Keratinocyte (primary cell): ENCODE data around the gene PRR33. TPM values are rescaled to one million over a fixed set of nuclear protein-coding genes. Genes with fewer than 3 reads are reported as not detected.

Source experiments
- DNase-seq: peaks from one replicate; pipeline ENCODE4 v3.0.0-alpha.2; 2011; ENCODE audit warnings: low read depth, missing footprints, low spot score
- FAIRE-seq: peaks from 2 replicates; lab custom pipeline; 2011; peaks lifted over from hg19 to GRCh38; lab: Jason Lieb, UNC
- H2AFZ ChIP-seq: 2 replicates; pipeline ENCODE4 v1.6.0; 2012; ENCODE audit warnings: low read length, control low read depth, inconsistent platforms; ENCODE audit not compliant: control insufficient read depth
- H3K27ac ChIP-seq: 2 replicates; pipeline ENCODE4 v1.5.1; 2011; ENCODE audit warnings: low read length; ENCODE audit not compliant: control insufficient read depth, insufficient read depth
- H3K27me3 ChIP-seq: 3 replicates; pipeline ENCODE4 v1.6.0; 2011; ENCODE audit warnings: low read length; ENCODE audit not compliant: control insufficient read depth, insufficient read depth; ENCODE audit errors: extremely low read depth
- H3K36me3 ChIP-seq, 2 experiments: 2 replicates in 1 of 2; 3 replicates in 1 of 2; pipeline ENCODE4 v1.5.1; 2011; ENCODE audit warnings: low read length in 2 of 2, mild to moderate bottlenecking in 1 of 2; ENCODE audit not compliant: control insufficient read depth in 2 of 2, insufficient read depth in 2 of 2; ENCODE audit errors: extremely low read depth in 1 of 2
- H3K4me1 ChIP-seq: 3 replicates; pipeline ENCODE4 v1.5.1; 2011; ENCODE audit warnings: low read length; ENCODE audit not compliant: control insufficient read depth, insufficient read depth; ENCODE audit errors: extremely low read depth
- H3K4me2 ChIP-seq: 3 replicates; pipeline ENCODE4 v1.6.0; 2011; ENCODE audit warnings: low read depth, low read length; ENCODE audit not compliant: control insufficient read depth, insufficient read depth; ENCODE audit errors: extremely low read depth
- H3K4me3 ChIP-seq, 3 experiments: fragments of 200-600 bp in 1 of 3; sonication (generic) in 1 of 3; 2 replicates in 2 of 3; 3 replicates in 1 of 3; pipeline ENCODE4 v1.5.1; 2011 to 2016; ENCODE audit warnings: low read length in 3 of 3, mild to moderate bottlenecking in 3 of 3, control low read depth in 2 of 3, inconsistent platforms in 1 of 3, low read depth in 1 of 3, mixed read lengths in 1 of 3, mixed run types in 1 of 3, moderate library complexity in 1 of 3; ENCODE audit not compliant: control insufficient read depth in 2 of 3, insufficient read depth in 2 of 3; ENCODE audit errors: extremely low read depth in 1 of 3
- H3K79me2 ChIP-seq: 2 replicates; pipeline ENCODE4 v1.6.0; 2012; ENCODE audit warnings: low read length; ENCODE audit not compliant: control insufficient read depth, insufficient read depth
- H3K9ac ChIP-seq: 3 replicates; pipeline ENCODE4 v1.6.0; 2011; ENCODE audit warnings: low read length; ENCODE audit not compliant: control insufficient read depth, insufficient read depth; ENCODE audit errors: extremely low read depth
- H3K9me1 ChIP-seq: 3 replicates; pipeline ENCODE4 v1.6.0; 2011; ENCODE audit warnings: low read length; ENCODE audit not compliant: control insufficient read depth, insufficient read depth; ENCODE audit errors: extremely low read depth
- H3K9me3 ChIP-seq: 2 replicates; pipeline ENCODE4 v1.5.1; 2012; ENCODE audit warnings: low read depth, low read length; ENCODE audit not compliant: control insufficient read depth
- H4K20me1 ChIP-seq: 3 replicates; pipeline ENCODE4 v1.6.0; 2011; ENCODE audit warnings: low read length; ENCODE audit not compliant: control insufficient read depth, insufficient read depth; ENCODE audit errors: extremely low read depth
- EZH2 ChIP-seq: IDR thresholded peaks from one replicate; pipeline ENCODE4 v1.6.1; 2012; ENCODE audit warnings: inconsistent platforms, mild to moderate bottlenecking, low read length, moderate library complexity
- dilution Hi-C: fragments of 300-500 bp; cut with MboI; formaldehyde crosslinking; loops from one replicate; pipeline ENCODE4 v1.7.0; 2020; ENCODE audit warnings: low sequenced_read_pairs; ENCODE audit not compliant: extremely low pct_ligation_motif_present
- polyA plus RNA-seq, 5 experiments: library from polyadenylated mRNA; depleted of rRNA in 3 of 5; stranded (reverse) in 3 of 5; stranded (forward) in 1 of 5; unstranded in 1 of 5; fragments of >200 nt; gene quantifications; 1 replicate in 1 of 5; 2 replicates in 3 of 5; 3 replicates in 1 of 5; pipeline versions ENCODE4 v1.2.1 to v1.2.3, GENCODE V29; 2011 to 2012; ENCODE audit warnings: missing spikeins in 2 of 5, low read depth in 1 of 5, low replicate concordance in 1 of 5
- TF ChIP-seq, protein P1 (sequence below), 3 experiments: IDR thresholded peaks in 1 of 3; conservative IDR thresholded peaks in 1 of 3; optimal IDR thresholded peaks in 1 of 3; 2 replicates in 2 of 3; 3 replicates in 1 of 3; pipeline versions ENCODE3 to v1.5.1; 2011; ENCODE audit warnings: low read length in 3 of 3, mild to moderate bottlenecking in 3 of 3, moderate library complexity in 2 of 3, control low read depth in 1 of 3, inconsistent platforms in 1 of 3; ENCODE audit not compliant: insufficient read depth in 2 of 3; ENCODE audit errors: extremely low read depth in 1 of 3

Gene PRR33
- polyA plus RNA-seq, 1 donor (not counting 4 experiments of a cell fraction or from before 2014, with no cell fraction given), result not detected

DNA sequence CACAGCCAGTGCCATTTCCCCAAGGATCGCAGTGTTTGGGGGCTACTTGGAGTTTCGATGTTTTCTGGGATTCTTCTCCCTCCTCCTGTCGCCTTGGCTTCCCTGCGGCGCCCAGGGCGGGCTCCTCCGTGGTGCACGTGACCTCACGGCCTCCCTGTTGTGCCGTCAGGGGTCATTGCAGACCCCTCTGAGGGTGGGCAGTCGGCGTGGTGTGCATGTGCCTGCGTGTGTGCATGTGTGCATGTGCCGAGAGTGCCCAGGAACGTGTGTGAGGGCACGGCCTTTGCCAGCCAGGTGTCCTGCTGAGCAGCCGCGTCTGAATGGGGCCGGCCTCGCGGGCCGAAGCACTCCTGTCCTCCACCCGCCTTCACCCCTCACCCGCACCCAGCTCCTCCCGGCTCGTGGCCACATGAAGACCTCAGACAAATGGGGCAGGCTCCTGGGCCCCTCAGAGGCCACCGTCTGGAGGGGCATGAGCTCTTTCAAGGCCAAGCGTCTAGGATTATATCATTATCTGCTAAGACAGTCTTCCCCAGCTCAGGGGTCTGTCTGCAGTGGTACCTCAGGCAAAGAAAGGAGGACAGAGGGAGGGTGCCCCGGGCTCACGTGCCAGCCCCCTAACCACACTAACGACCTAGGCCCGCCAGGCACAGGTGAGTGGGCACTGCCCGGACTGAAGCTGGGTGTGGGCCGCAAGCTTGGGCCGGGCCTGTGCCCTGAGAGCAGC, 46.1 kb upstream of the PRR33 start:
- dilution Hi-C loops, result no loop called here

DNA sequence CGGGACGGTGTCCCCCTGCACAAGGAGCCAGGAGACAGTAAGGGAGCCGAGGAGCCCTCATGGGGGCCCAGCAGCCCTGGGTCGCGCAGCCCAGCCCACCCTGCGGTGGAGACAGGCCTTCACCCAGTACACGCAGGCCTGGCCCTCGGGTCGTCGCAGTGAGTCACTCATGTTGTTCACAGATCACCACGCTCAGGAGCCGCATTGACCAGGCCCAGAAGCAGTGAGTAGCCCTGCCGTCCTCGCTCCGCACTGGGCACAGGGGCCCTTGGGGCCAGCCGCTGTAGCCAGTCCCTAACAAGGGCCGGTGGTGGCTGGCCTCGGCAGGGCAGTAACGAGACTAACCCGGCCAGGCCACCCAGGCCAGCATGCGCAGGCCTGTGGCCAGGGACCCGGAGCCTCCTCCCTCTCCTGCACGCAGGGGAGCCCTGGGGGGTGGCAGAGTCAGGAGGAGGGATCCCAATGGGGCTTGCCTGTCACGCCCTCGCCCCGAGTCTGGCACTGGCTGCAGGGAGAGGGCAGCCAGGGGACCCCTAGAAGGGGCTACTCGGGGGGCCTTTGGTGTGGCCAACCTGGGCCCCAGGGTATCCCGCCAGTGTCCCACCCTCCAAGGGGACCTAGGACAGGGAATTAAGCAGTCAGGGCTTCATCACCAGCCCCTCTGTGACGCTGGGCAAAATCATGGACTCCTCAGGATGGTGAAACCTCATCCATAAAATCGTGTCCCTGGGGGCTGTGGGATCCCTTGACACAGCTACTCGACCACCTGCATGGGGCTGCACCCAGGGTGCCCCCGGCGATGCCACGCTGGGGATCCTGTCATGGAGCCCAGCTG, 45.3 kb upstream of the PRR33 start:
- Histone ChIP-seq H3K79me2 (no peaks in the 10 kb centered on the region), H2AFZ (no peak overlapping the region), H3K36me3 (no peaks in the 10 kb centered on the region), H3K4me1 (no peaks in the 10 kb centered on the region), H3K9ac (no peak overlapping the region), H3K4me3 (no peak overlapping the region), H4K20me1 (no peaks in the 10 kb centered on the region), H3K27me3 (no peaks in the 10 kb centered on the region), H3K9me3 (no peaks in the 10 kb centered on the region), H3K27ac (no peak overlapping the region), H3K9me1 (no peaks in the 10 kb centered on the region), H3K4me2 (no peak overlapping the region)
- dilution Hi-C loops, result no loop called here
- TF ChIP-seq, protein P1, sequence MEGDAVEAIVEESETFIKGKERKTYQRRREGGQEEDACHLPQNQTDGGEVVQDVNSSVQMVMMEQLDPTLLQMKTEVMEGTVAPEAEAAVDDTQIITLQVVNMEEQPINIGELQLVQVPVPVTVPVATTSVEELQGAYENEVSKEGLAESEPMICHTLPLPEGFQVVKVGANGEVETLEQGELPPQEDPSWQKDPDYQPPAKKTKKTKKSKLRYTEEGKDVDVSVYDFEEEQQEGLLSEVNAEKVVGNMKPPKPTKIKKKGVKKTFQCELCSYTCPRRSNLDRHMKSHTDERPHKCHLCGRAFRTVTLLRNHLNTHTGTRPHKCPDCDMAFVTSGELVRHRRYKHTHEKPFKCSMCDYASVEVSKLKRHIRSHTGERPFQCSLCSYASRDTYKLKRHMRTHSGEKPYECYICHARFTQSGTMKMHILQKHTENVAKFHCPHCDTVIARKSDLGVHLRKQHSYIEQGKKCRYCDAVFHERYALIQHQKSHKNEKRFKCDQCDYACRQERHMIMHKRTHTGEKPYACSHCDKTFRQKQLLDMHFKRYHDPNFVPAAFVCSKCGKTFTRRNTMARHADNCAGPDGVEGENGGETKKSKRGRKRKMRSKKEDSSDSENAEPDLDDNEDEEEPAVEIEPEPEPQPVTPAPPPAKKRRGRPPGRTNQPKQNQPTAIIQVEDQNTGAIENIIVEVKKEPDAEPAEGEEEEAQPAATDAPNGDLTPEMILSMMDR (optimal IDR thresholded peaks at IDR 0.05 in 1 of 3, IDR thresholded peaks at IDR 0.05 in 1 of 3, conservative IDR thresholded peaks at IDR 0.05 in 1 of 3; ENCODE audit: extremely low read depth in 1 of 3, insufficient read depth in 2 of 3, low read length in 3 of 3), result no peak
- no peak for TF ChIP-seq EZH2
- FAIRE-seq (no peak), DNase-seq (no peak)

More for the DNA sequence above, 46.1 kb upstream of the PRR33 start:
- DNase-seq, result no peak
- no peaks in the 10 kb centered on the region for H3K79me2 ChIP-seq
- no peak overlapping the region for H3K4me3 ChIP-seq
- no peak for TF ChIP-seq EZH2
- no peak for FAIRE-seq
- peaks cover 5% of the 10 kb centered on the region for H3K4me1 ChIP-seq
- no peaks in the 10 kb centered on the region for H3K27me3 ChIP-seq
- no peak overlapping the region for H3K9ac ChIP-seq
- no peaks in the 10 kb centered on the region for H3K9me1 ChIP-seq
- H3K9me3 ChIP-seq, result no peaks in the 10 kb centered on the region
- H3K27ac ChIP-seq, result no peak overlapping the region
- H4K20me1 ChIP-seq, result no peaks in the 10 kb centered on the region
- no peaks in the 10 kb centered on the region for H3K36me3 ChIP-seq
- no peak overlapping the region for H2AFZ ChIP-seq
- H3K4me2 ChIP-seq, result no peak overlapping the region
